GM23248 (cell line): Measurements from ENCODE around the gene EXOC1. TPM values are rescaled to one million over a fixed set of nuclear protein-coding genes. Genes with fewer than 3 reads are reported as not detected.
"Not testable (repeated sequence)": the region's sequence is repeated elsewhere in the genome, so short reads cannot be mapped to it uniquely, and the experiment has no call there.

Experiments
- DNase-seq: peaks from one replicate; pipeline ENCODE4 v3.0.0-alpha.2; 2015
- H2AFZ ChIP-seq: fragments of 200-600 bp; sonication (generic); 2 replicates; pipeline ENCODE4 v1.6.1; 2016; ENCODE audit warnings: antibody characterized with exemption
- H3F3A ChIP-seq: fragments of 200-600 bp; sonication (generic); 2 replicates; pipeline ENCODE4 v1.6.1; 2016; ENCODE audit warnings: mild to moderate bottlenecking, antibody characterized with exemption, mixed run types; ENCODE audit not compliant: insufficient read depth
- H3K27ac ChIP-seq: fragments of 200-600 bp; sonication (generic); 2 replicates; pipeline ENCODE4 v1.5.1; 2016; ENCODE audit warnings: mild to moderate bottlenecking
- H3K27me3 ChIP-seq: fragments of 200-600 bp; sonication (generic); replicated peaks from 2 replicates; pipeline ENCODE4 v1.6.1; 2016; ENCODE audit warnings: mild to moderate bottlenecking; ENCODE audit not compliant: insufficient read depth
- H3K36me3 ChIP-seq: fragments of 200-600 bp; sonication (generic); 2 replicates; pipeline ENCODE4 v1.6.1; 2016; ENCODE audit warnings: low read depth, mild to moderate bottlenecking
- H3K4me1 ChIP-seq: fragments of 200-600 bp; sonication (generic); 2 replicates; pipeline ENCODE4 v1.6.1; 2016; ENCODE audit warnings: mild to moderate bottlenecking; ENCODE audit not compliant: insufficient read depth
- H3K4me2 ChIP-seq: fragments of 200-600 bp; sonication (generic); one replicate; pipeline ENCODE4 v1.6.1; 2016; ENCODE audit warnings: mild to moderate bottlenecking; ENCODE audit not compliant: unreplicated experiment
- H3K4me3 ChIP-seq: fragments of 200-600 bp; sonication (generic); 2 replicates; pipeline ENCODE4 v1.5.1; 2016; ENCODE audit warnings: mild to moderate bottlenecking
- H3K79me2 ChIP-seq: fragments of 200-600 bp; sonication (generic); 2 replicates; pipeline ENCODE4 v1.6.1; 2016; ENCODE audit warnings: mild to moderate bottlenecking; ENCODE audit not compliant: insufficient read depth
- H3K9ac ChIP-seq: fragments of 200-600 bp; sonication (generic); 2 replicates; pipeline ENCODE4 v1.6.1; 2016; ENCODE audit warnings: mild to moderate bottlenecking
- H3K9me2 ChIP-seq: fragments of 200-600 bp; sonication (generic); 2 replicates; pipeline ENCODE4 v1.6.1; 2016; ENCODE audit warnings: mixed run types, mild to moderate bottlenecking, moderate library complexity; ENCODE audit not compliant: insufficient read depth
- H3K9me3 ChIP-seq: fragments of 200-600 bp; sonication (generic); one replicate; pipeline ENCODE4 v1.6.1; 2017; ENCODE audit warnings: low read depth
- H4K20me1 ChIP-seq: fragments of 200-600 bp; sonication (generic); 2 replicates; pipeline ENCODE4 v1.6.0; 2016; ENCODE audit not compliant: insufficient read depth
- EZH2 ChIP-seq: fragments of 200-600 bp; sonication (generic); IDR thresholded peaks from 2 replicates; pipeline ENCODE4 v1.6.1; 2018; ENCODE audit warnings: antibody characterized with exemption, mild to moderate bottlenecking; ENCODE audit not compliant: insufficient read depth, poor library complexity, severe bottlenecking
- EZH2phosphoT487 ChIP-seq: fragments of 200-600 bp; sonication (generic); IDR thresholded peaks from 2 replicates; pipeline ENCODE4 v1.6.1; 2018; ENCODE audit warnings: antibody characterized with exemption, moderate library complexity, mild to moderate bottlenecking, low read depth; ENCODE audit not compliant: insufficient read depth
- WGBS, 2 experiments: methylation state at CpG; one replicate each; pipeline ENCODE4 v1.1.6; 2015 to 2017; ENCODE audit warnings: low lambda C conversion rate in 2 of 2, low coverage in 1 of 2; ENCODE audit errors: missing lambda C conversion rate in 2 of 2; 5-methylcytosine and 5-hydroxymethylcytosine counted together
- in situ Hi-C: fragments of 300-500 bp; cut with MboI; formaldehyde crosslinking; loops from 2 replicates; pipeline ENCODE4 v1.15.0; 2020
- polyA plus RNA-seq: library from polyadenylated mRNA; unstranded; fragments of >200 nt; fragmentation: Nextera tagmentation; extraction: Ambion mirVana; gene quantifications from 2 replicates; pipeline ENCODE4 v1.2.1, GENCODE V29; 2016
- total RNA-seq: library from RNA; depleted of rRNA; stranded (reverse); fragments of >200 nt; shearing (Covaris generic); gene quantifications from 2 replicates; pipeline ENCODE4 v1.2.3, GENCODE V29; 2014

Gene EXOC1
- total and polyA plus RNA-seq, 2 experiments from 2014 or later, result 35.5 to 44.7 TPM

DNA sequence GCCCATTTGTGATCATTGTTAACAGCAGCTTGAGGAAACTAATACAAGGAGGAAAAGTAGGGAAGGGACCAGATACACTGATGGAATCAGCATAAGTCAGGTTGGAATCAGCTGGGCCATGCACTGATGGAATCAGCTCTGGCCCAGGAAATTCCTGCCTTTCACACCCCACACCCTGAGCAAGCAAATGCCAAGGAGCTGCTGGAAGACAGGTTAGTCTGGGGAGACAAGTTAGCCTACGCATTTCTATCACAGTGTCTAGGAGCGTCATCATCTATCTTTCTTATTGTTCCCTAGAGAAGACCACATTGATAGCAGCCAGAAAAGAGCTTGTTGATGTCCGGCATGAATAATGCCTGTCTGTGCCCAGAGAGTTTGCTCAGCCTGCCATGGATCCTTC, 79.1 kb downstream of the EXOC1 start:
- Histone ChIP-seq H3K27me3 (no peaks in the 10 kb centered on the region), H3K9me2 (no peaks in the 10 kb centered on the region), H3F3A (no peaks in the 10 kb centered on the region), H3K36me3 (no peaks in the 10 kb centered on the region; the same call in 1 of the 2 replicates), H3K9ac (no peak overlapping the region), H4K20me1 (no peaks in the 10 kb centered on the region), H3K4me3 (no peak overlapping the region), H3K9me3 (no peaks in the 10 kb centered on the region), H3K4me2 (no peak overlapping the region), H3K4me1 (no peaks in the 10 kb centered on the region; the same call in 1 of the 2 replicates), H3K79me2 (no peaks in the 10 kb centered on the region), H2AFZ (no peak overlapping the region), H3K27ac (no peak overlapping the region)
- no peak for TF ChIP-seq EZH2phosphoT487
- 76 to 77% methylated on average over 3 of the region's 3 CpGs for WGBS, 2 experiments
- no peak for DNase-seq
- in situ Hi-C loops, result no loop called here

DNA sequence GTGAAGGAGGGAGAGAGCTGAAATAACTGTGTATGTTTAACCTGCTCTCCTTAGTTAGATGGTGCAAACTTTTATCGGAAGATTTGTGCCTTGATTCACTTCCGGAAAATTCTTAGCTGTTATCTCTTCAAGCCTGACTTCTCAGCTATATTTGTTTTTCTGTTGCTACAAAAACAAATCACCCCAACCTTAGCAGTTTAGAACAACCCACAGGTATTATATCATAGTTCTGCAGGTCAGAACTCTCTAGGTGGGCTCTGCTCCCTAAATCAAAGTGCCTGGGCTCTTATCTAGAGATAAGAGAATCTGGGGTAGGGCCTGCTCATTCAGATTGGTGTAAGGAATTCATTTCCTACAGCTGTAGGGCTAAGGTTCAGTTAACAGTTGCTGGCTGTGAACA, 80.2 kb downstream of the EXOC1 start:
- Histone ChIP-seq H3K27ac (no peak overlapping the region), H4K20me1 (no peaks in the 10 kb centered on the region), H3F3A (no peaks in the 10 kb centered on the region), H3K4me1 (no peaks in the 10 kb centered on the region; the same call in 1 of the 2 replicates), H3K79me2 (no peaks in the 10 kb centered on the region), H3K4me3 (no peak overlapping the region), H2AFZ (no peak overlapping the region), H3K9ac (no peak overlapping the region), H3K4me2 (no peak overlapping the region), H3K9me3 (no peaks in the 10 kb centered on the region), H3K36me3 (no peaks in the 10 kb centered on the region; the same call in 1 of the 2 replicates), H3K9me2 (no peaks in the 10 kb centered on the region), H3K27me3 (no peaks in the 10 kb centered on the region)
- in situ Hi-C loops, result no loop called here
- DNase-seq, result no peak
- TF ChIP-seq EZH2phosphoT487, result no peak
- TF ChIP-seq EZH2, result no peak
- WGBS, 2 experiments, result 89 to 92% methylated on average over 2 of the region's 2 CpGs

DNA sequence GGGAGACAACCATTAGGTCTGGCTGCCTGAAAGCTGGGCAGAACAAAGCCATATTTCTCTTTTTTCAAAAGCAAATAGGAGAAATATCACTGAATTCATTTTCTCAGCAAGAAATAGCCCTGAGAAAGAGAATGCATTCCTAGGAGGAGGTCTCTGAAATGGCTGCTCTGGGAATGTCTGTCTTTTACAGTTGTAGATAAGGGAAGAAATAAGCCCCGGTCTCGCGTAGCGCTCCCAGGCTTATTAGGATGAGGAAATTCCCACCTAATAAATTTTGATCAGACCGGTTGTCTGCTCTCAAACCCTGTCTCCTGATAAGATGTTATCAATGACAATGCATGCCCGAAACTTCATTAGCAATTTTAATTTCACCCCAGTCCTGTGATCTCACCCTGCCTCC, 82.5 kb downstream of the EXOC1 start:
- H3F3A ChIP-seq, H3K4me3 ChIP-seq, H2AFZ ChIP-seq, H3K4me2 ChIP-seq, DNase-seq, H3K27ac ChIP-seq, H3K36me3 ChIP-seq, H3K4me1 ChIP-seq, H3K9ac ChIP-seq, in situ Hi-C loops, H3K9me3 ChIP-seq, H3K9me2 ChIP-seq, H3K27me3 ChIP-seq, H3K79me2 ChIP-seq, H4K20me1 ChIP-seq: not testable (repeated sequence)
- 86 to 90% methylated on average over 6 of the region's 6 CpGs for WGBS, 2 experiments

DNA sequence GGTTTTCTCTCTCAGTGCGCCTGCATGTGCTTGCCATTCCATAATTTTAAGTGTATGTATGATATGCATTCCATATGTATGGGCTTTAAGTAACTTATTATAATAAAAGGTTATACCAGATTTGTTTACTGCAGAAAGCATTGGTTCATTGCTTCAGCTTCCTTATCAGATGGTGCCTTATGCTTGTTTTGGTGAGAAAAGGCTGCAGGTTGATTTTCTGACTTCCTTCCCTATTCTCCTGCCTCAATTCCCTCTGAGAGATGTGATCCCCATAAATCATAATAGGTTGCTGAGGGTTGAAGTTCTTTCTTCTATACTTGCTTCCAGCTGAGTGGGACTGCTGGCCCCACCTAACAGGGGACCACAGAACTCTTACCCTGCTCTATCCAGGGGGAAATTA, 85.0 kb downstream of the EXOC1 start:
- H4K20me1 ChIP-seq, result no peaks in the 10 kb centered on the region
- H3F3A ChIP-seq, result no peaks in the 10 kb centered on the region
- no peak for DNase-seq
- no peak overlapping the region for H3K27ac ChIP-seq
- H3K9me2 ChIP-seq, result no peaks in the 10 kb centered on the region
- no peak overlapping the region for H3K9ac ChIP-seq
- in situ Hi-C loops, result no loop called here
- no peaks in the 10 kb centered on the region for H3K27me3 ChIP-seq
- TF ChIP-seq EZH2phosphoT487 (no peak), EZH2 (no peak)
- no peaks in the 10 kb centered on the region for H3K79me2 ChIP-seq
- H3K9me3 ChIP-seq, result no peaks in the 10 kb centered on the region
- H3K4me2 ChIP-seq, result no peak overlapping the region
- no peaks in the 10 kb centered on the region; the same call in 1 of the 2 replicates for H3K36me3 ChIP-seq
- no peaks in the 10 kb centered on the region for H3K4me1 ChIP-seq
- no peak overlapping the region for H3K4me3 ChIP-seq
- 41 to 56% methylated on average over 1 of the region's 1 CpG for WGBS, 2 experiments
- no peak overlapping the region for H2AFZ ChIP-seq

DNA sequence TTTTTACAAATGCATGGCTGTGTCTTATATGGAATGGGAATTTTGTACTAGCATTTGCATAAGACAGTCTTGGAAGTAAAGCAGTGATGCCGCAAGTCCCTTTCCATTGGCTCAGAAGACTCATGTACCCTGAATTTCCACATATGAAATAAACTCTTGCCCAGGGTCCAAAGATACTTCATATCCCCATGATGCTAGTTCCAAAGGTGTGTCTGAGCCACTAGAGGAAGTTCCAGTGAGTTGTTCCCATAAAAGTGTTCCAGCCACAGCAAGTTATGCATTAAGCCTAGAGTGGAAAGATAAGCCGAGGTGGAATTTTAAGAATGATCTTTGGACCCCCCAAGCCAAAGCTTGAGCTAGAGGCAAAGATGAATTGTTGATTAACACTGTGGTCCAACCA, 86.0 kb downstream of the EXOC1 start:
- H3F3A ChIP-seq, result no peaks in the 10 kb centered on the region
- H3K27ac ChIP-seq, result no peak overlapping the region
- TF ChIP-seq EZH2, result no peak
- TF ChIP-seq EZH2phosphoT487, result no peak
- no peaks in the 10 kb centered on the region for H3K9me3 ChIP-seq
- H3K9ac ChIP-seq, result no peak overlapping the region
- H3K4me3 ChIP-seq, result no peak overlapping the region
- no peaks in the 10 kb centered on the region; the same call in 1 of the 2 replicates for H3K36me3 ChIP-seq
- no peaks in the 10 kb centered on the region for H3K9me2 ChIP-seq
- H4K20me1 ChIP-seq, result no peaks in the 10 kb centered on the region
- H3K79me2 ChIP-seq, result no peaks in the 10 kb centered on the region
- no peaks in the 10 kb centered on the region for H3K27me3 ChIP-seq
- no peak overlapping the region for H3K4me2 ChIP-seq
- in situ Hi-C loops, result no loop called here
- WGBS, 2 experiments, result 85 to 88% methylated on average over 2 of the region's 2 CpGs
- no peak for DNase-seq
- H3K4me1 ChIP-seq, result no peaks in the 10 kb centered on the region
- no peak overlapping the region for H2AFZ ChIP-seq
